SK-N-SH (cell line): ENCODE data around the gene RAB42. TPM values are rescaled to one million over a fixed set of nuclear protein-coding genes. Genes with fewer than 3 reads are reported as not detected.

Experiments
- CTCF ChIA-PET: fragments of 300-600, 350-600 bp; formaldehyde crosslinking; extraction: SDS; loops from one replicate; lab custom pipeline; 2021; lab: Yijun Ruan, JAX
- POLR2A ChIA-PET: fragments of 350-600 bp; sonication (Branson Sonifier 250); formaldehyde crosslinking; extraction: SDS; loops from one replicate; lab custom pipeline; 2020; ENCODE audit warnings: antibody characterized with exemption, inconsistent platforms; lab: Yijun Ruan, JAX
- DNase-seq: peaks from one replicate; pipeline ENCODE4 v3.0.0; 2012
- H2AFZ ChIP-seq: fragments of 200-600 bp; sonication (generic); 2 replicates; pipeline ENCODE4 v1.8.1; 2016; ENCODE audit warnings: antibody characterized with exemption, mild to moderate bottlenecking, low read depth
- H3F3A ChIP-seq: fragments of 200-600 bp; sonication (generic); replicated peaks from 2 replicates; pipeline ENCODE3; 2016; ENCODE audit warnings: antibody characterized with exemption, mild to moderate bottlenecking; ENCODE audit not compliant: insufficient read depth
- H3K27ac ChIP-seq, 2 experiments: fragments of 200-500 bp in 1 of 2; fragments of 200-600 bp in 1 of 2; sonication (Bioruptor generic) in 1 of 2; sonication (generic), shearing (Covaris generic) in 1 of 2; 2 replicates each; pipeline versions ENCODE4 v1.5.1 to v1.6.1; 2014 to 2016; ENCODE audit warnings: low read depth in 2 of 2, inconsistent platforms in 1 of 2, low read length in 1 of 2, mild to moderate bottlenecking in 1 of 2, mixed read lengths in 1 of 2
- H3K27me3 ChIP-seq: fragments of 200-600 bp; sonication (generic), shearing (Covaris generic); 2 replicates; pipeline ENCODE4 v1.6.1; 2016; ENCODE audit warnings: mixed run types; ENCODE audit not compliant: insufficient read depth
- H3K36me3 ChIP-seq, 2 experiments: fragments of 200-500 bp in 1 of 2; fragments of 200-600 bp in 1 of 2; sonication (Bioruptor generic) in 1 of 2; sonication (generic) in 1 of 2; replicated peaks in 1 of 2; 2 replicates each; pipeline versions ENCODE3 to v1.5.1; 2014 to 2016; ENCODE audit warnings: low read length in 1 of 2, mild to moderate bottlenecking in 1 of 2; ENCODE audit not compliant: insufficient read depth in 2 of 2, control insufficient read depth in 1 of 2
- H3K4me1 ChIP-seq, 2 experiments: fragments of 200-500 bp in 1 of 2; fragments of 200-600 bp in 1 of 2; sonication (Bioruptor generic) in 1 of 2; sonication (generic), shearing (Covaris generic) in 1 of 2; 2 replicates each; pipeline versions ENCODE4 v1.5.1 to v1.6.1; 2014 to 2016; ENCODE audit warnings: low read depth in 1 of 2, low read length in 1 of 2, mixed run types in 1 of 2; ENCODE audit not compliant: insufficient read depth in 2 of 2, control insufficient read depth in 1 of 2
- H3K4me2 ChIP-seq: fragments of 200-600 bp; sonication (generic), shearing (Covaris generic); 2 replicates; pipeline ENCODE4 v1.6.1; 2017; ENCODE audit warnings: mixed run types
- H3K4me3 ChIP-seq, 2 experiments: fragments of 200-500 bp in 1 of 2; fragments of 200-600 bp in 1 of 2; sonication (Bioruptor generic) in 1 of 2; sonication (generic), shearing (Covaris generic) in 1 of 2; 2 replicates each; pipeline versions ENCODE4 v1.5.1 to v1.8.1; 2014 to 2016; ENCODE audit warnings: low read depth in 2 of 2, inconsistent platforms in 1 of 2, low read length in 1 of 2, mild to moderate bottlenecking in 1 of 2, mixed read lengths in 1 of 2, moderate library complexity in 1 of 2
- H3K79me2 ChIP-seq: fragments of 200-600 bp; sonication (generic); 2 replicates; pipeline ENCODE4 v1.8.1; 2017; ENCODE audit warnings: mild to moderate bottlenecking; ENCODE audit not compliant: insufficient read depth
- H3K9ac ChIP-seq: fragments of 200-600 bp; sonication (generic); 2 replicates; pipeline ENCODE4 v1.6.1; 2017; ENCODE audit warnings: mixed run types
- H3K9me2 ChIP-seq: fragments of 200-600 bp; sonication (generic); 2 replicates; pipeline ENCODE4 v1.6.1; 2017; ENCODE audit warnings: mixed run types
- H3K9me3 ChIP-seq: fragments of 200-600 bp; sonication (generic); 2 replicates; pipeline ENCODE4 v1.6.1; 2017; ENCODE audit warnings: mixed run types, mild to moderate bottlenecking, moderate library complexity
- H4K20me1 ChIP-seq: fragments of 200-600 bp; sonication (generic); 2 replicates; pipeline ENCODE4 v1.6.1; 2017; ENCODE audit warnings: mild to moderate bottlenecking, mixed run types; ENCODE audit not compliant: insufficient read depth
- FOSL2 ChIP-seq: IDR thresholded peaks from 2 replicates; pipeline ENCODE4 v1.4.0; 2012; ENCODE audit warnings: low read depth, mild to moderate bottlenecking, moderate library complexity, borderline replicate concordance
- FOXJ3 ChIP-seq: sonication (generic); formaldehyde crosslinking; IDR thresholded peaks from 2 replicates; pipeline ENCODE4 v1.5.1; 2020; ENCODE audit warnings: mild to moderate bottlenecking, missing genetic modification reagents
- FOXM1 ChIP-seq: IDR thresholded peaks from 2 replicates; pipeline ENCODE4 v1.4.0; 2012; ENCODE audit warnings: low read depth, mild to moderate bottlenecking
- GABPA ChIP-seq: IDR thresholded peaks from 2 replicates; pipeline ENCODE4 v1.4.0; 2012; ENCODE audit warnings: low read depth, mild to moderate bottlenecking
- GATA2 ChIP-seq: sonication (generic); formaldehyde crosslinking; IDR thresholded peaks from 2 replicates; pipeline ENCODE4 v1.5.0; 2020; ENCODE audit warnings: mild to moderate bottlenecking, missing genetic modification reagents
- JUND ChIP-seq: IDR thresholded peaks from 2 replicates; pipeline ENCODE4 v1.4.0; 2012
- MXI1 ChIP-seq: IDR thresholded peaks from 2 replicates; pipeline ENCODE4 v1.6.1; 2012; ENCODE audit warnings: mild to moderate bottlenecking, low read depth, low read length, improper control_type of control experiment
- NFIC ChIP-seq: IDR thresholded peaks from 2 replicates; pipeline ENCODE4 v1.4.0; 2012; ENCODE audit warnings: borderline replicate concordance
- NRF1 ChIP-seq: IDR thresholded peaks from 2 replicates; pipeline ENCODE4 v1.6.1; 2012; ENCODE audit warnings: low read depth, mild to moderate bottlenecking, low read length
- POLR2AphosphoS5 ChIP-seq: IDR thresholded peaks from 2 replicates; pipeline ENCODE4 v1.6.1; 2012; ENCODE audit warnings: low read depth, low read length
- RAD21 ChIP-seq: IDR thresholded peaks from 2 replicates; pipeline ENCODE4 v1.6.1; 2012; ENCODE audit warnings: mild to moderate bottlenecking, low read length
- RCOR1 ChIP-seq: fragments of 150-350 bp; IDR thresholded peaks from 2 replicates; pipeline ENCODE4 v1.6.1; 2017; ENCODE audit warnings: antibody characterized with exemption, low read length
- RFX5 ChIP-seq: IDR thresholded peaks from 2 replicates; pipeline ENCODE4 v1.6.1; 2012; ENCODE audit warnings: mild to moderate bottlenecking, improper control_type of control experiment, low read length
- RXRA ChIP-seq: IDR thresholded peaks from 2 replicates; pipeline ENCODE4 v1.4.0; 2012; ENCODE audit warnings: low read depth, mild to moderate bottlenecking, borderline replicate concordance
- SIN3A ChIP-seq: IDR thresholded peaks from 2 replicates; pipeline ENCODE4 v1.6.1; 2012; ENCODE audit warnings: low read depth, mild to moderate bottlenecking, low read length, moderate library complexity, borderline replicate concordance
- TCF12 ChIP-seq: IDR thresholded peaks from 2 replicates; pipeline ENCODE4 v1.4.0; 2012
- YY1 ChIP-seq: IDR thresholded peaks from 2 replicates; pipeline ENCODE4 v1.4.0; 2012; ENCODE audit warnings: low read depth, mild to moderate bottlenecking
- WGBS: methylation state at CpG from one replicate; pipeline ENCODE4 v1.1.6; 2017; ENCODE audit warnings: low lambda C conversion rate; 5-methylcytosine and 5-hydroxymethylcytosine counted together
- polyA plus RNA-seq, 3 experiments: library from polyadenylated mRNA; depleted of rRNA; stranded (reverse); fragments of >200 nt; gene quantifications; 2 replicates each; pipeline ENCODE4 v1.2.3, GENCODE V29; 2012
- TF ChIP-seq, protein P1 (sequence below): fragments of 200-600 bp; sonication (generic); IDR thresholded peaks from 2 replicates; pipeline ENCODE4 v1.6.1; 2017; ENCODE audit warnings: antibody characterized with exemption, mild to moderate bottlenecking, moderate library complexity
- TF ChIP-seq, protein P2 (sequence below): fragments of 150-350 bp; IDR thresholded peaks from 2 replicates; pipeline ENCODE4 v1.6.1; 2017; ENCODE audit warnings: antibody characterized with exemption, low read length, low read depth, borderline replicate concordance
- TF ChIP-seq, protein P3 (sequence below): fragments of 150-350 bp; IDR thresholded peaks from 2 replicates; pipeline ENCODE4 v1.6.1; 2016; ENCODE audit warnings: mild to moderate bottlenecking, low read depth, low read length
- TF ChIP-seq, protein P4 (sequence below): IDR thresholded peaks from 2 replicates; pipeline ENCODE4 v1.4.0; 2012; ENCODE audit warnings: low read depth, borderline replicate concordance
- TF ChIP-seq, protein P5 (sequence below): IDR thresholded peaks from 2 replicates; pipeline ENCODE4; 2012

The RAB42 gene
- polyA plus RNA-seq, 1 of the 3 experiments (the other 2 are of a cell fraction) = 4.6 TPM

DNA sequence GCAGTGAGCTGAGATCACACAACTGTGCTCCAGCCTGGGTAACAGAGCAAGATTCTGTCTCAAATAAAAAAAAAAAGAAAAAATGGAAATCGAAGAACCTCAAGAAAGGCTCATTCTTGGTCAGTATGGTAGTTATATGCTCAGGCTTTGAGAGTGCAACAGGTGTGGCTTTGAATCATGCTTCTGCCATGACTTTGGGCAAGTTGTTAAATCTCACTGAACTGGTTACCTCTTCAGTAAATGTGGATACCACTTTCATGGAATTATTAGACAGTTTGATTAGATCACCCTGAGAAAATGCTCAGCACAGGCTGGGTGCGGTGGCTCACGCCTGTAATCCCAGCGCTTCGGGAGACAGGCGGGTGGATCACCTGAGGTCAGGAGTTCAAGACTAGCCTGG is 26.3 kb upstream of the RAB42 start:
- ChIA-PET POLR2A (interaction anchor here (2.1 kb wide), 1 partner anchor 16 kb away, joined by 8 read pairs; no protein-coding TSS in a partner anchor), CTCF (no interaction called here)
- over 99% methylated on average over 6 of the region's 6 CpGs for WGBS
- H3K27ac ChIP-seq = no peak overlapping the region
- H3F3A ChIP-seq = peaks cover 23% of the 10 kb centered on the region
- H3K4me2 ChIP-seq = no peak overlapping the region
- no peaks in the 10 kb centered on the region for H3K9me2 ChIP-seq
- no peak for DNase-seq
- H3K36me3 ChIP-seq = peaks cover 36 to 43% of the 10 kb centered on the region in 2 experiments
- H3K9me3 ChIP-seq = no peaks in the 10 kb centered on the region
- no peaks in the 10 kb centered on the region for H3K27me3 ChIP-seq
- H3K4me1 ChIP-seq = no peaks in the 10 kb centered on the region
- H4K20me1 ChIP-seq = no peaks in the 10 kb centered on the region
- TF ChIP-seq, protein P1, sequence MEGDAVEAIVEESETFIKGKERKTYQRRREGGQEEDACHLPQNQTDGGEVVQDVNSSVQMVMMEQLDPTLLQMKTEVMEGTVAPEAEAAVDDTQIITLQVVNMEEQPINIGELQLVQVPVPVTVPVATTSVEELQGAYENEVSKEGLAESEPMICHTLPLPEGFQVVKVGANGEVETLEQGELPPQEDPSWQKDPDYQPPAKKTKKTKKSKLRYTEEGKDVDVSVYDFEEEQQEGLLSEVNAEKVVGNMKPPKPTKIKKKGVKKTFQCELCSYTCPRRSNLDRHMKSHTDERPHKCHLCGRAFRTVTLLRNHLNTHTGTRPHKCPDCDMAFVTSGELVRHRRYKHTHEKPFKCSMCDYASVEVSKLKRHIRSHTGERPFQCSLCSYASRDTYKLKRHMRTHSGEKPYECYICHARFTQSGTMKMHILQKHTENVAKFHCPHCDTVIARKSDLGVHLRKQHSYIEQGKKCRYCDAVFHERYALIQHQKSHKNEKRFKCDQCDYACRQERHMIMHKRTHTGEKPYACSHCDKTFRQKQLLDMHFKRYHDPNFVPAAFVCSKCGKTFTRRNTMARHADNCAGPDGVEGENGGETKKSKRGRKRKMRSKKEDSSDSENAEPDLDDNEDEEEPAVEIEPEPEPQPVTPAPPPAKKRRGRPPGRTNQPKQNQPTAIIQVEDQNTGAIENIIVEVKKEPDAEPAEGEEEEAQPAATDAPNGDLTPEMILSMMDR = no peak
- TF ChIP-seq, protein P2, sequence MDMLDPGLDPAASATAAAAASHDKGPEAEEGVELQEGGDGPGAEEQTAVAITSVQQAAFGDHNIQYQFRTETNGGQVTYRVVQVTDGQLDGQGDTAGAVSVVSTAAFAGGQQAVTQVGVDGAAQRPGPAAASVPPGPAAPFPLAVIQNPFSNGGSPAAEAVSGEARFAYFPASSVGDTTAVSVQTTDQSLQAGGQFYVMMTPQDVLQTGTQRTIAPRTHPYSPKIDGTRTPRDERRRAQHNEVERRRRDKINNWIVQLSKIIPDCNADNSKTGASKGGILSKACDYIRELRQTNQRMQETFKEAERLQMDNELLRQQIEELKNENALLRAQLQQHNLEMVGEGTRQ = no peak
- TF ChIP-seq, protein P3, sequence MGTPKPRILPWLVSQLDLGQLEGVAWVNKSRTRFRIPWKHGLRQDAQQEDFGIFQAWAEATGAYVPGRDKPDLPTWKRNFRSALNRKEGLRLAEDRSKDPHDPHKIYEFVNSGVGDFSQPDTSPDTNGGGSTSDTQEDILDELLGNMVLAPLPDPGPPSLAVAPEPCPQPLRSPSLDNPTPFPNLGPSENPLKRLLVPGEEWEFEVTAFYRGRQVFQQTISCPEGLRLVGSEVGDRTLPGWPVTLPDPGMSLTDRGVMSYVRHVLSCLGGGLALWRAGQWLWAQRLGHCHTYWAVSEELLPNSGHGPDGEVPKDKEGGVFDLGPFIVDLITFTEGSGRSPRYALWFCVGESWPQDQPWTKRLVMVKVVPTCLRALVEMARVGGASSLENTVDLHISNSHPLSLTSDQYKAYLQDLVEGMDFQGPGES = no peak
- TF ChIP-seq, protein P4, sequence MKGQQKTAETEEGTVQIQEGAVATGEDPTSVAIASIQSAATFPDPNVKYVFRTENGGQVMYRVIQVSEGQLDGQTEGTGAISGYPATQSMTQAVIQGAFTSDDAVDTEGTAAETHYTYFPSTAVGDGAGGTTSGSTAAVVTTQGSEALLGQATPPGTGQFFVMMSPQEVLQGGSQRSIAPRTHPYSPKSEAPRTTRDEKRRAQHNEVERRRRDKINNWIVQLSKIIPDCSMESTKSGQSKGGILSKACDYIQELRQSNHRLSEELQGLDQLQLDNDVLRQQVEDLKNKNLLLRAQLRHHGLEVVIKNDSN = no peak
- no peak for TF ChIP-seq RCOR1
- no peaks in the 10 kb centered on the region for H3K79me2 ChIP-seq
- H2AFZ ChIP-seq = no peak overlapping the region
- no peak overlapping the region for H3K4me3 ChIP-seq
- no peak overlapping the region for H3K9ac ChIP-seq

DNA sequence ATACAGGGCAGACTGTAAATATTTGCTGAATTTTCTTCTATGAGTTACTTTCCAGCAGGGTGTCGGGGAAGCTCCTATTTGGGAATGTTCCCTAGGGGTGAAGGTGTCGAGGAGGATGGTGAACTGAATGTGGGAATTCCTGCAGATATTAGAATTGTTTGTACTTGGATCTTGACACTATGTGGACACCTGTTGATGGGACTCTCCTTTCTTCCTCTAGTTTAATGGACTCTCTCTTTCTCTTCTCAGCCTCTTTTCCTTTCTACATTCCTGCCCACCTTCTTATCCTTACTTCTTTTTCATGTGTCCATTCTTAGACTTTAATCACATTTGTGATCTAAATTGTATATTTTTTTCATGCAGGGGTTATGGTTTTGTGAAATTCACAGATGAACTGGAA is 25.1 kb upstream of the RAB42 start:
- H3K4me3 ChIP-seq = no peak overlapping the region
- DNase-seq = no peak
- 100% methylated on average over 2 of the region's 2 CpGs for WGBS
- no peaks in the 10 kb centered on the region for H4K20me1 ChIP-seq
- no peak overlapping the region for H3K9ac ChIP-seq
- CTCF ChIA-PET = interaction anchor here (1.1 to 1.5 kb wide), 3 partner anchors 11 to 14 kb away, joined by 3 to 7 read pairs (median 4); no protein-coding TSS in a partner anchor
- H2AFZ ChIP-seq = no peak overlapping the region
- no peaks in the 10 kb centered on the region for H3K9me2 ChIP-seq
- POLR2A ChIA-PET = no interaction called here
- no peak overlapping the region for H3K4me2 ChIP-seq
- TF ChIP-seq FOSL2 (no peak), GABPA (no peak), NRF1 (no peak), RFX5 (no peak), JUND (no peak), FOXJ3 (CRISPR knock-in tag) (no peak), RAD21 (no peak), SIN3A (no peak), NFIC (no peak), TCF12 (no peak), YY1 (no peak), RXRA (no peak), MXI1 (no peak), GATA2 (no peak), FOXM1 (no peak), POLR2AphosphoS5 (no peak)
- TF ChIP-seq, protein P1 = no peak
- TF ChIP-seq, protein P5, sequence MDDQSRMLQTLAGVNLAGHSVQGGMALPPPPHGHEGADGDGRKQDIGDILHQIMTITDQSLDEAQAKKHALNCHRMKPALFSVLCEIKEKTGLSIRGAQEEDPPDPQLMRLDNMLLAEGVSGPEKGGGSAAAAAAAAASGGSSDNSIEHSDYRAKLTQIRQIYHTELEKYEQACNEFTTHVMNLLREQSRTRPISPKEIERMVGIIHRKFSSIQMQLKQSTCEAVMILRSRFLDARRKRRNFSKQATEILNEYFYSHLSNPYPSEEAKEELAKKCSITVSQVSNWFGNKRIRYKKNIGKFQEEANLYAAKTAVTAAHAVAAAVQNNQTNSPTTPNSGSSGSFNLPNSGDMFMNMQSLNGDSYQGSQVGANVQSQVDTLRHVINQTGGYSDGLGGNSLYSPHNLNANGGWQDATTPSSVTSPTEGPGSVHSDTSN = no peak
- H3K9me3 ChIP-seq = no peaks in the 10 kb centered on the region
- H3K4me1 ChIP-seq = no peaks in the 10 kb centered on the region
- H3K27ac ChIP-seq = no peak overlapping the region
- H3K36me3 ChIP-seq = peaks cover 28 to 45% of the 10 kb centered on the region in 2 experiments
- H3K27me3 ChIP-seq = no peaks in the 10 kb centered on the region
- H3K79me2 ChIP-seq = no peaks in the 10 kb centered on the region
- peaks cover 23% of the 10 kb centered on the region for H3F3A ChIP-seq
